Left lung (tissue), 10 donors: ENCODE data around the gene ODAD4. TPM values are rescaled to one million over a fixed set of nuclear protein-coding genes. Genes with fewer than 3 reads are reported as not detected.

Experiments
- ATAC-seq: fragments of 200-7000 bp; cut with Tn5 transposase; one replicate; pipeline ENCODE4 v1.9.1; 2020; ENCODE audit warnings: moderate library complexity
- DNase-seq, 4 donors: peaks; one replicate each; pipeline ENCODE4 v3.0.0-alpha.2; 2013 to 2020
- H3K27ac ChIP-seq, 2 donors: fragments of 200-600 bp; sonication (generic) in 1 of 2; one replicate each; pipeline versions ENCODE4 v1.5.0 to v1.8.0; 2020 to 2021
- H3K27me3 ChIP-seq, 2 donors: fragments of 200-600 bp; sonication (generic) in 1 of 2; one replicate each; pipeline versions ENCODE4 v1.5.0 to v1.8.0; 2020 to 2021
- H3K36me3 ChIP-seq, 2 donors: fragments of 200-600 bp; sonication (generic) in 1 of 2; one replicate each; pipeline versions ENCODE4 v1.5.0 to v1.8.0; 2020 to 2021
- H3K4me1 ChIP-seq, 2 donors: fragments of 200-600 bp; one replicate each; pipeline ENCODE4 v1.8.0; 2021
- H3K4me3 ChIP-seq, 2 donors: fragments of 200-600 bp; sonication (generic) in 1 of 2; one replicate each; pipeline versions ENCODE4 v1.5.0 to v1.8.0; 2020 to 2021; ENCODE audit warnings: mild to moderate bottlenecking in 1 of 2
- H3K9me3 ChIP-seq, 2 donors: fragments of 200-600 bp; sonication (generic) in 1 of 2; one replicate each; pipeline versions ENCODE4 v1.5.0 to v1.8.0; 2020 to 2021
- CTCF ChIP-seq, 2 donors: fragments of 200-600 bp; sonication (generic) in 1 of 2; IDR thresholded peaks; one replicate each; pipeline versions ENCODE4 v1.5.0 to v1.8.0; 2021; ENCODE audit warnings: antibody characterized with exemption in 2 of 2
- intact Hi-C, 2 donors: fragments of 100-400 bp; cut with DNase I; formaldehyde crosslinking; loops; one replicate each; pipeline versions ENCODE4 v1.11.2 to v1.14.2; 2022
- polyA plus RNA-seq, 6 donors: library from polyadenylated mRNA; unstranded; fragments of 120-200 nt; gene quantifications; one replicate each; pipeline ENCODE4 v1.2.1, GENCODE V29; 2013; ENCODE audit not compliant: insufficient read length in 6 of 6
- total RNA-seq, 2 donors: library from RNA; stranded (reverse); fragmentation: NEBNext Ultra II Directional; extraction: Animal tissue kit (Norgen Biotek cat#: 25700); gene quantifications; one replicate each; pipeline ENCODE4 v1.2.1, GENCODE V29; 2021
- donor health status: DM: no; HTN: yes; CAD: no.
- donor health status: DM: no; HTN: no; CAD: no.

ODAD4 gene
- total and polyA plus RNA-seq, 8 donors = 0.73 to 7.8 (median 5.6) TPM

GRCh38 chr17:41913798-41914197 lies 16.6 kb upstream of the ODAD4 start:
- Histone ChIP-seq H3K36me3 (peaks cover 0 to 60% of the 10 kb centered on the region in 2 donors), H3K9me3 (no peaks in the 10 kb centered on the region), H3K27me3 (no peaks in the 10 kb centered on the region), H3K4me1 (peaks cover 17 to 43% of the 10 kb centered on the region in 2 donors), H3K27ac (no peak overlapping the region), H3K4me3 (no peak overlapping the region)
- intact Hi-C loops = no loop called here
- DNase-seq (no peak), ATAC-seq (no peak)
- TF ChIP-seq CTCF (IDR thresholded peaks at IDR 0.05) = no peak

DNA sequence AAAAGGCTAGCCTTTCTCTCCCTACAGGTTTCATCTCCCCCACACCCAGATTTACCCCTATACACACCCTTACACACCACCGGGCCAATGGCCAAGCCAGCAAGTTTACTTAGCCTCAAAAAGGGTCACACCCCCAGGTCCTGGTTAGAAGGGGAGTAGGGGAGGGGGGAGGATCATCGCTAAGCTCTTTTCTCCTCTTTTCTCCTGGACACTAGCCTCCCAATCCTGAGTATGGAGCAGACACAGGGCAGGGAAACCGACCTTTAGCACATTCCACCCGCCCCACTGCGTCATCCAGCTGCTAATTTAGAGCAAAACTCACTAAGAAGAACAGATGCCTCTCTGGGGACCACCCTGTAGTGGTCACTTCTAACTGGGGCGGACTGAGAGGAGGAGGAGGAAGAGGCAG lies 16.1 kb upstream of the ODAD4 start:
- ATAC-seq = no peak
- intact Hi-C loops = no loop called here
- Histone ChIP-seq H3K4me1 (peaks cover 18 to 46% of the 10 kb centered on the region in 2 donors), H3K36me3 (peaks cover 0 to 54% of the 10 kb centered on the region in 2 donors), H3K27ac (no peak overlapping the region), H3K4me3 (no peak overlapping the region), H3K27me3 (no peaks in the 10 kb centered on the region), H3K9me3 (no peaks in the 10 kb centered on the region)
- TF ChIP-seq CTCF (IDR thresholded peaks at IDR 0.05) = no peak
- no peak for DNase-seq

GRCh38 chr17:41915020-41915419 lies 15.4 kb upstream of the ODAD4 start:
- H3K4me3 ChIP-seq = no peak overlapping the region
- intact Hi-C loops = no loop called here
- H3K27me3 ChIP-seq = no peaks in the 10 kb centered on the region
- peaks cover 0 to 47% of the 10 kb centered on the region in 2 donors for H3K36me3 ChIP-seq
- H3K27ac ChIP-seq = no peak overlapping the region
- no peaks in the 10 kb centered on the region for H3K9me3 ChIP-seq
- ATAC-seq (no peak), DNase-seq (no peak)
- H3K4me1 ChIP-seq = peaks cover 25 to 52% of the 10 kb centered on the region in 2 donors
- TF ChIP-seq CTCF (IDR thresholded peaks at IDR 0.05) = no peak

GRCh38 chr17:41915566-41915965 lies 14.9 kb upstream of the ODAD4 start:
- Histone ChIP-seq H3K4me3 (no peak overlapping the region), H3K4me1 (peaks cover 26 to 55% of the 10 kb centered on the region in 2 donors), H3K27me3 (no peaks in the 10 kb centered on the region), H3K27ac (no peak overlapping the region), H3K36me3 (peaks cover 0 to 42% of the 10 kb centered on the region in 2 donors), H3K9me3 (no peaks in the 10 kb centered on the region)
- DNase-seq (no peak), ATAC-seq (no peak)
- no peak for TF ChIP-seq CTCF (IDR thresholded peaks at IDR 0.05)
- intact Hi-C loops = no loop called here

- DNase-seq (peak in 1 of 4 donors; percentile 42), ATAC-seq (no peak)
- Histone ChIP-seq H3K4me3 (peak overlapping the region; percentile 98 to 100), H3K27me3 (no peaks in the 10 kb centered on the region), H3K4me1 (peaks cover 26 to 55% of the 10 kb centered on the region in 2 donors), H3K27ac (no peak overlapping the region), H3K36me3 (peaks cover 0 to 26% of the 10 kb centered on the region in 2 donors), H3K9me3 (no peaks in the 10 kb centered on the region)
- TF ChIP-seq CTCF (IDR thresholded peaks at IDR 0.05) = no peak
- intact Hi-C loops = no loop called here
Observed at GRCh38 chr17:41917192-41917591, 13.2 kb upstream of the ODAD4 start.
